ENCODE results near the gene TAB2.

DNA sequence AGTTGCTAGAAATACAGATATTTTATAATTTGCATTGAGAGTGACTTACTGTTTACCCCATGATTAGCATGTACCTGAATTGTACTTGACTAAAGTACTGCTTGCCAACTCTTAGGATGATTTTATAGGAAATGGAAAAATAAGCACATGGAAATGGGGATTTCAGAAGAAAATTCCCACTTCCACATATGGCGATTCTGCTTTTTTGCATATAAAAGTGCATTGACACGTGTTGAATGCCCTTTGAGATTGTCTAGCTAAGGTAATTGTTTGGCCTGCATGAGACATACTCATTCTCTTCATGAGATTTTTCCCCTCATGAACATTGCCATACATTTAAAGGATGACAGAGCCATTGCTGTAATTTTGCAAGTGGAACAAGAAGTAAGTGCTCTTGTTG is 10.1 kb downstream of the TAB2 start:
- TF ChIP-seq, protein P1, sequence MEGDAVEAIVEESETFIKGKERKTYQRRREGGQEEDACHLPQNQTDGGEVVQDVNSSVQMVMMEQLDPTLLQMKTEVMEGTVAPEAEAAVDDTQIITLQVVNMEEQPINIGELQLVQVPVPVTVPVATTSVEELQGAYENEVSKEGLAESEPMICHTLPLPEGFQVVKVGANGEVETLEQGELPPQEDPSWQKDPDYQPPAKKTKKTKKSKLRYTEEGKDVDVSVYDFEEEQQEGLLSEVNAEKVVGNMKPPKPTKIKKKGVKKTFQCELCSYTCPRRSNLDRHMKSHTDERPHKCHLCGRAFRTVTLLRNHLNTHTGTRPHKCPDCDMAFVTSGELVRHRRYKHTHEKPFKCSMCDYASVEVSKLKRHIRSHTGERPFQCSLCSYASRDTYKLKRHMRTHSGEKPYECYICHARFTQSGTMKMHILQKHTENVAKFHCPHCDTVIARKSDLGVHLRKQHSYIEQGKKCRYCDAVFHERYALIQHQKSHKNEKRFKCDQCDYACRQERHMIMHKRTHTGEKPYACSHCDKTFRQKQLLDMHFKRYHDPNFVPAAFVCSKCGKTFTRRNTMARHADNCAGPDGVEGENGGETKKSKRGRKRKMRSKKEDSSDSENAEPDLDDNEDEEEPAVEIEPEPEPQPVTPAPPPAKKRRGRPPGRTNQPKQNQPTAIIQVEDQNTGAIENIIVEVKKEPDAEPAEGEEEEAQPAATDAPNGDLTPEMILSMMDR (IDR thresholded peaks at IDR 0.05) = no peak
- TF ChIP-seq, protein P2, sequence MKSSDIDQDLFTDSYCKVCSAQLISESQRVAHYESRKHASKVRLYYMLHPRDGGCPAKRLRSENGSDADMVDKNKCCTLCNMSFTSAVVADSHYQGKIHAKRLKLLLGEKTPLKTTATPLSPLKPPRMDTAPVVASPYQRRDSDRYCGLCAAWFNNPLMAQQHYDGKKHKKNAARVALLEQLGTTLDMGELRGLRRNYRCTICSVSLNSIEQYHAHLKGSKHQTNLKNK (CRISPR knock-in tag; IDR thresholded peaks at IDR 0.05) = no peak
- TF ChIP-seq, protein P3, sequence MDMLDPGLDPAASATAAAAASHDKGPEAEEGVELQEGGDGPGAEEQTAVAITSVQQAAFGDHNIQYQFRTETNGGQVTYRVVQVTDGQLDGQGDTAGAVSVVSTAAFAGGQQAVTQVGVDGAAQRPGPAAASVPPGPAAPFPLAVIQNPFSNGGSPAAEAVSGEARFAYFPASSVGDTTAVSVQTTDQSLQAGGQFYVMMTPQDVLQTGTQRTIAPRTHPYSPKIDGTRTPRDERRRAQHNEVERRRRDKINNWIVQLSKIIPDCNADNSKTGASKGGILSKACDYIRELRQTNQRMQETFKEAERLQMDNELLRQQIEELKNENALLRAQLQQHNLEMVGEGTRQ (CRISPR knock-in tag; IDR thresholded peaks at IDR 0.05) = no peak
- TF ChIP-seq, protein P4, sequence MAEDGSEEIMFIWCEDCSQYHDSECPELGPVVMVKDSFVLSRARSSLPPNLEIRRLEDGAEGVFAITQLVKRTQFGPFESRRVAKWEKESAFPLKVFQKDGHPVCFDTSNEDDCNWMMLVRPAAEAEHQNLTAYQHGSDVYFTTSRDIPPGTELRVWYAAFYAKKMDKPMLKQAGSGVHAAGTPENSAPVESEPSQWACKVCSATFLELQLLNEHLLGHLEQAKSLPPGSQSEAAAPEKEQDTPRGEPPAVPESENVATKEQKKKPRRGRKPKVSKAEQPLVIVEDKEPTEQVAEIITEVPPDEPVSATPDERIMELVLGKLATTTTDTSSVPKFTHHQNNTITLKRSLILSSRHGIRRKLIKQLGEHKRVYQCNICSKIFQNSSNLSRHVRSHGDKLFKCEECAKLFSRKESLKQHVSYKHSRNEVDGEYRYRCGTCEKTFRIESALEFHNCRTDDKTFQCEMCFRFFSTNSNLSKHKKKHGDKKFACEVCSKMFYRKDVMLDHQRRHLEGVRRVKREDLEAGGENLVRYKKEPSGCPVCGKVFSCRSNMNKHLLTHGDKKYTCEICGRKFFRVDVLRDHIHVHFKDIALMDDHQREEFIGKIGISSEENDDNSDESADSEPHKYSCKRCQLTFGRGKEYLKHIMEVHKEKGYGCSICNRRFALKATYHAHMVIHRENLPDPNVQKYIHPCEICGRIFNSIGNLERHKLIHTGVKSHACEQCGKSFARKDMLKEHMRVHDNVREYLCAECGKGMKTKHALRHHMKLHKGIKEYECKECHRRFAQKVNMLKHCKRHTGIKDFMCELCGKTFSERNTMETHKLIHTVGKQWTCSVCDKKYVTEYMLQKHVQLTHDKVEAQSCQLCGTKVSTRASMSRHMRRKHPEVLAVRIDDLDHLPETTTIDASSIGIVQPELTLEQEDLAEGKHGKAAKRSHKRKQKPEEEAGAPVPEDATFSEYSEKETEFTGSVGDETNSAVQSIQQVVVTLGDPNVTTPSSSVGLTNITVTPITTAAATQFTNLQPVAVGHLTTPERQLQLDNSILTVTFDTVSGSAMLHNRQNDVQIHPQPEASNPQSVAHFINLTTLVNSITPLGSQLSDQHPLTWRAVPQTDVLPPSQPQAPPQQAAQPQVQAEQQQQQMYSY (CRISPR knock-in tag; IDR thresholded peaks at IDR 0.05) = no peak
- no peak for TF ChIP-seq FOXJ3 (CRISPR knock-in tag; IDR thresholded peaks at IDR 0.05; ENCODE audit: borderline replicate concordance)
- TF ChIP-seq TEAD4 (CRISPR knock-in tag; IDR thresholded peaks at IDR 0.05) = no peak
- no peak for TF ChIP-seq KAT7 (CRISPR knock-in tag; IDR thresholded peaks at IDR 0.05; ENCODE audit: borderline replicate concordance)
- TF ChIP-seq SMAD3 (CRISPR knock-in tag; IDR thresholded peaks at IDR 0.05; ENCODE audit: borderline replicate concordance) = no peak
- TF ChIP-seq, protein P5, sequence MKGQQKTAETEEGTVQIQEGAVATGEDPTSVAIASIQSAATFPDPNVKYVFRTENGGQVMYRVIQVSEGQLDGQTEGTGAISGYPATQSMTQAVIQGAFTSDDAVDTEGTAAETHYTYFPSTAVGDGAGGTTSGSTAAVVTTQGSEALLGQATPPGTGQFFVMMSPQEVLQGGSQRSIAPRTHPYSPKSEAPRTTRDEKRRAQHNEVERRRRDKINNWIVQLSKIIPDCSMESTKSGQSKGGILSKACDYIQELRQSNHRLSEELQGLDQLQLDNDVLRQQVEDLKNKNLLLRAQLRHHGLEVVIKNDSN (CRISPR knock-in tag; IDR thresholded peaks at IDR 0.05) = no peak
- no peak for TF ChIP-seq CREB1 (CRISPR knock-in tag; IDR thresholded peaks at IDR 0.05)
- no peak for TF ChIP-seq NFYB (CRISPR knock-in tag; conservative IDR thresholded peaks at IDR 0.05; ENCODE audit: low read depth)
- TF ChIP-seq NR2C2 (CRISPR knock-in tag; IDR thresholded peaks at IDR 0.05) = no peak
- TF ChIP-seq TCF7 (CRISPR knock-in tag; IDR thresholded peaks at IDR 0.05; ENCODE audit: low read depth) = no peak
- TF ChIP-seq ZNF121 (CRISPR knock-in tag; IDR thresholded peaks at IDR 0.05) = no peak

Measured in WTC11 (cell line).